Measurements from ENCODE around the gene CAVIN4.

Gene CAVIN4

GRCh38 chr9:100601216-100601615, 23.3 kb downstream of the CAVIN4 start:
- TF ChIP-seq CTCF (IDR thresholded peaks at IDR 0.05; ENCODE audit: low read depth, low read length, poor library complexity, severe bottlenecking) (peak; percentile 76), EZH2phosphoT487 (IDR thresholded peaks at IDR 0.05; ENCODE audit: borderline replicate concordance, low read length) (no peak)
- H3K79me2 ChIP-seq (ENCODE audit: control insufficient read depth, low read length): no peaks in the 10 kb centered on the region
- H3K4me2 ChIP-seq (ENCODE audit: low read length): no peak overlapping the region
- no peaks in the 10 kb centered on the region for H3K9me3 ChIP-seq (ENCODE audit: control insufficient read depth, insufficient read depth, low read length)
- peaks cover 10% of the 10 kb centered on the region for H3K4me1 ChIP-seq (ENCODE audit: control insufficient read depth, low read length)
- no peaks in the 10 kb centered on the region for H3K36me3 ChIP-seq (ENCODE audit: control insufficient read depth, low read length)
- no peaks in the 10 kb centered on the region for H3K9me2 ChIP-seq (replicated peaks; ENCODE audit: control insufficient read depth, low read length)
- H3K4me3 ChIP-seq (ENCODE audit: low read length): no peak overlapping the region
- H4K20me1 ChIP-seq (ENCODE audit: control insufficient read depth, insufficient read depth, low read depth, low read length): no peaks in the 10 kb centered on the region
- H3K27me3 ChIP-seq (ENCODE audit: control insufficient read depth, low read length): peaks cover 18% of the 10 kb centered on the region
- no peaks in the 10 kb centered on the region for H3F3A ChIP-seq (ENCODE audit: control insufficient read depth, insufficient read depth)
- no peak overlapping the region for H3K27ac ChIP-seq (ENCODE audit: low read depth, low read length)

- Histone ChIP-seq H4K20me1 (ENCODE audit: control insufficient read depth, insufficient read depth, low read depth, low read length) (no peaks in the 10 kb centered on the region), H3K4me2 (ENCODE audit: low read length) (no peak overlapping the region), H3K79me2 (ENCODE audit: control insufficient read depth, low read length) (no peaks in the 10 kb centered on the region), H3K9me2 (replicated peaks; ENCODE audit: control insufficient read depth, low read length) (no peaks in the 10 kb centered on the region), H3K4me1 (ENCODE audit: control insufficient read depth, low read length) (peaks cover 10% of the 10 kb centered on the region), H3K27ac (ENCODE audit: low read depth, low read length) (no peak overlapping the region), H3F3A (ENCODE audit: control insufficient read depth, insufficient read depth) (no peaks in the 10 kb centered on the region), H3K27me3 (ENCODE audit: control insufficient read depth, low read length) (peaks cover 11% of the 10 kb centered on the region), H3K9me3 (ENCODE audit: control insufficient read depth, insufficient read depth, low read length) (no peaks in the 10 kb centered on the region), H3K4me3 (ENCODE audit: low read length) (no peak overlapping the region), H3K36me3 (ENCODE audit: control insufficient read depth, low read length) (no peaks in the 10 kb centered on the region)
- peak; percentile 51 for TF ChIP-seq CTCF (IDR thresholded peaks at IDR 0.05; ENCODE audit: low read depth, low read length, poor library complexity, severe bottlenecking)
- TF ChIP-seq EZH2phosphoT487 (IDR thresholded peaks at IDR 0.05; ENCODE audit: borderline replicate concordance, low read length): no peak
Observed at GRCh38 chr9:100602342-100602801, 24.5 kb downstream of the CAVIN4 start.

DNA sequence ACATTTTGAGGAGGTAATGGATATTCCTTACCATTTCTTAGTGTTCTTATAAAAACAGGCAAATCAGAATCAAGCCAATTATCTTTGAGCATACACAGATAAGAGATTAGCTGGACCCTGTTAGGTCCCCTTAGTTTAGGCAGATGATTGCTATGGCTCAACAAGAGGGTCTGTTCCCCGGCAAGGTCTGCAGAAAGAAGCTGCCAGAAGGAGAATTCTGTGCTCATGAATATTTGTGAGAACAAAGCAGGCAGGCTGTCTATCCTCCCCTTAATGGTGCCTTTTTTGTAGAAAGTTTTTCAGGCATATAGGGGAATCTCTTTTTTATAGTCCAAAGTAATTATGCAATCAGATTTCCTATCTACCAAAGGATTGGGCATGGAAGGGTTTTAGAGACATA, 27.5 kb downstream of the CAVIN4 start:
- Histone ChIP-seq H3K4me1 (ENCODE audit: control insufficient read depth, low read length) (no peaks in the 10 kb centered on the region), H3F3A (ENCODE audit: control insufficient read depth, insufficient read depth) (no peaks in the 10 kb centered on the region), H3K4me2 (ENCODE audit: low read length) (no peak overlapping the region), H3K27ac (ENCODE audit: low read depth, low read length) (no peak overlapping the region), H4K20me1 (ENCODE audit: control insufficient read depth, insufficient read depth, low read depth, low read length) (no peaks in the 10 kb centered on the region), H3K9me3 (ENCODE audit: control insufficient read depth, insufficient read depth, low read length) (no peaks in the 10 kb centered on the region), H3K9me2 (replicated peaks; ENCODE audit: control insufficient read depth, low read length) (no peaks in the 10 kb centered on the region), H3K27me3 (ENCODE audit: control insufficient read depth, low read length) (0 out of 2 replicates have a peak, but pooled peaks cover 2% of the 10 kb centered on the region), H3K79me2 (ENCODE audit: control insufficient read depth, low read length) (no peaks in the 10 kb centered on the region), H3K4me3 (ENCODE audit: low read length) (no peak overlapping the region), H3K36me3 (ENCODE audit: control insufficient read depth, low read length) (no peaks in the 10 kb centered on the region)
- TF ChIP-seq CTCF (IDR thresholded peaks at IDR 0.05; ENCODE audit: low read depth, low read length, poor library complexity, severe bottlenecking) (no peak), EZH2phosphoT487 (IDR thresholded peaks at IDR 0.05; ENCODE audit: borderline replicate concordance, low read length) (no peak)

Data from DOHH2 (cell line).